Measurements from ENCODE around the gene NR1H3. TPM values are rescaled to one million over a fixed set of nuclear protein-coding genes. Genes with fewer than 3 reads are reported as not detected.

Gene NR1H3
- total RNA-seq, 1 experiment from 2014 or later, result 11.1 TPM

DNA sequence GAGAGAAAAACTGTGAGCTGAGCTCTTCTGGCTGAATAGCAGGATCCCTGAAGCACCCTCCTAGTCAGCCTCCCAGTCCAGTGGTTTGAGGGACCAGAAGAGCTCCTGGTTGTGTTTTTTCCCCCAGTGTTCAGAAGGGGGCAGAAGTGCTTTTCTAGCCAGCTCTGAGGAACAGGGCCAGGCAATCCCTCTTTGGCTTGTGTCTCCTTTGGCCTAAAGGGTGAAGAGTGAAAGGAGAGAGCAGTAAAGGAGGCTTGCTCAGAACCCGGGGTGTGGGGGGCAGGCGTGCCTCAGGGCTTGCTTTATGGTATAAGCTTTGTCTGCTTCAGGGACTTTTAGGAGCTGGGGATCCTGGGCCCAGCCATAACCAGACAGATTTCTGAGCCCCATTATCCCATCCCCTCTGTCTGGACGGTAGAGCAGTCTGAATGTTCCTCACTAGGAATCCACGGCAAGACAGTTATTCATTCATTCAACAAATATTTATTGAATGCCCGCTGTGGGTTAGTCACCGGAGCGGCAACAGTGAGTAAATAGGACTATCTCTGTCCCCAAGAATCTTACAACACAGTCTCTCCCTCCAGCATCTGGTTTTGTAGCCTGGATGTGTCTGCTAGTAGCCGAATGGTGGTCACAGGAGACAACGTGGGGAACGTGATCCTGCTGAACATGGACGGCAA lies 23.7 kb upstream of the NR1H3 start:
- Histone ChIP-seq H3K9me3 (replicated peaks) (no peaks in the 10 kb centered on the region), H3K36me3 (peaks cover 59% of the 10 kb centered on the region), H3K27me3 (replicated peaks) (no peaks in the 10 kb centered on the region), H3K4me3 (0 out of 2 replicates have a peak overlapping the region, but pooled peaks have one; percentile 14), H3K27ac (peak overlapping the region; percentile 67), H3K4me1 (replicated peaks) (peaks cover 28% of the 10 kb centered on the region)
- peak; percentile 68 to 78 for DNase-seq (ENCODE audit: low read depth in 1 of 2, low spot score in 2 of 2)

DNA sequence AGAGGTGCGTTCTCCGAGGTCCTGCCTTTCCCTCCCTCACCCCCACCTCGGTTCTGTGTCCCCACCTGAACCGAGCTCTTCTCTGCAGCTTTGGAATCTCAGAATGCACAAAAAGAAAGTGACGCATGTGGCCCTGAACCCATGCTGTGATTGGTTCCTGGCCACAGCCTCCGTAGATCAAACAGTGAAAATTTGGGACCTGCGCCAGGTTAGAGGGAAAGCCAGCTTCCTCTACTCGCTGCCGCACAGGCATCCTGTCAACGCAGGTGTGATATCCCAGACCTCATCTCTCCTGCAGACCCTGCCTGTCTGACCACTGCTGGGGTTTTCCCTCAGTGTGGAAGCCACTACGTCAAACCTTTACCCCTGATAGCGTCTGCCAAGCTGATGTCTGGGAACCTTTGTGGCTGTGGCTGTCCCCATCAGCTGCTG lies 23.1 kb upstream of the NR1H3 start:
- Histone ChIP-seq H3K27me3 (replicated peaks) (no peaks in the 10 kb centered on the region), H3K27ac (peak overlapping the region; percentile 67), H3K4me3 (0 out of 2 replicates have a peak overlapping the region, but pooled peaks have one; percentile 14), H3K4me1 (replicated peaks) (peaks cover 28% of the 10 kb centered on the region), H3K36me3 (peaks cover 61% of the 10 kb centered on the region), H3K9me3 (replicated peaks) (no peaks in the 10 kb centered on the region)
- peak in 1 of 2 experiments; percentile 60 for DNase-seq (ENCODE audit: low read depth in 1 of 2, low spot score in 2 of 2)

GRCh38 chr11:47235163-47235562 lies 22.6 kb upstream of the NR1H3 start:
- peaks cover 28% of the 10 kb centered on the region for H3K4me1 ChIP-seq (replicated peaks)
- no peak overlapping the region for H3K4me3 ChIP-seq
- peaks cover 65% of the 10 kb centered on the region for H3K36me3 ChIP-seq
- H3K27me3 ChIP-seq (replicated peaks), result no peaks in the 10 kb centered on the region
- DNase-seq (ENCODE audit: low read depth in 1 of 2, low spot score in 2 of 2), result no peak
- peak overlapping the region; percentile 67 for H3K27ac ChIP-seq
- no peaks in the 10 kb centered on the region for H3K9me3 ChIP-seq (replicated peaks)

- Histone ChIP-seq H3K4me3 (no peak overlapping the region), H3K9me3 (replicated peaks) (no peaks in the 10 kb centered on the region), H3K27me3 (replicated peaks) (no peaks in the 10 kb centered on the region), H3K36me3 (peaks cover 72% of the 10 kb centered on the region), H3K4me1 (replicated peaks) (peaks cover 28% of the 10 kb centered on the region), H3K27ac (no peak overlapping the region)
- no peak for DNase-seq (ENCODE audit: low read depth in 1 of 2, low spot score in 2 of 2)
These were observed 21.3 kb upstream of the NR1H3 start for GRCh38 chr11:47236482-47236881.

DNA sequence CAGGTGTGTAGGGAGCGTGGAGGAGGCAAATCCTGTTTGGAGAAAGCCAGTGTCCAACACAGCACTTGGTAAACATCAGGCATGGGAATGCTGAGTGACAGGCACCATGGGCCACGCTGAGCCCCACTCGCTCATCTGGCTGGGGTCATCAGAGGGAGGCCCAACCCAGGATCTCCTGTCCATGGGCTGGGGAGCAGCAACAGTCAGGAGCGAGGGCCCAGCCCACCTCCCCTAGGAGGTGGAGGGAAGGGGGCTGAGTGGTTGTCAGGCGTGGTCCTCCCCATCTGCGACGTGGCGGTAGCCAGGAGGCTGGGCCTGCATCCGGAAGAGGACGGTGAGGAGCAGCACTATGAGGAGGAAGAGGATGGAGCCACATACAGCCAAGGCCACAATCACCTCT lies 17.9 kb upstream of the NR1H3 start:
- Histone ChIP-seq H3K9me3 (replicated peaks) (no peaks in the 10 kb centered on the region), H3K27ac (no peak overlapping the region), H3K36me3 (peaks cover 91% of the 10 kb centered on the region), H3K4me3 (no peak overlapping the region), H3K4me1 (replicated peaks) (peaks cover 6% of the 10 kb centered on the region), H3K27me3 (replicated peaks) (no peaks in the 10 kb centered on the region)
- DNase-seq (ENCODE audit: low read depth in 1 of 2, low spot score in 2 of 2), result no peak

DNA sequence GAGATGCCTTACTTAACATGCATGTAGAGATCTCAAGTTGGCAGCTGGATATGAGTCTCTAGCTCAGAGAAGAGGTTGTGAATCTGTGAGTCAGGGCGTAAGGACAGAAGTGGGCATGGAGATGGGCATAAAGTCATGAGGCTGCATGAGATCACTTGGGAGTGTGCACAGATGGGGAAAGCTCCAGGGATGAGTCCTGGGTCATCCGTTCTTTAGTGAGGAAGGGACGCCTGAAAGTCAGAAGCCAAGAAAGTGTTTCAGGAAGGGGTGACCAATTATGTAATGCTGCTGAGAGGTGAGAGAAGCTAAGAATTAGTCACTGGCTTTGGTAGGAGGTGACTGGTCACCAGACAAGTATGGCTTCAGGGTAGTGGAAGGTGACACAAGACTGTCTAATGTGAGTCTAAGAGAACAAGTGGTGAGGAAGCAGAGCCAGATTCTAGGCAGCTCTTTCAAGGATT lies 15.9 kb upstream of the NR1H3 start:
- no peak for DNase-seq (ENCODE audit: low read depth in 1 of 2, low spot score in 2 of 2)
- Histone ChIP-seq H3K27ac (no peak overlapping the region), H3K4me3 (no peak overlapping the region), H3K9me3 (replicated peaks) (no peaks in the 10 kb centered on the region), H3K27me3 (replicated peaks) (no peaks in the 10 kb centered on the region), H3K4me1 (replicated peaks) (no peaks in the 10 kb centered on the region), H3K36me3 (peaks cover 95% of the 10 kb centered on the region)

- Histone ChIP-seq H3K9me3 (replicated peaks) (no peaks in the 10 kb centered on the region), H3K27ac (no peak overlapping the region), H3K36me3 (peaks cover 97% of the 10 kb centered on the region), H3K4me1 (replicated peaks) (peaks cover 3% of the 10 kb centered on the region), H3K4me3 (no peak overlapping the region), H3K27me3 (replicated peaks) (no peaks in the 10 kb centered on the region)
- no peak for DNase-seq (ENCODE audit: low read depth in 1 of 2, low spot score in 2 of 2)
These were observed 15.1 kb upstream of the NR1H3 start for GRCh38 chr11:47242596-47243192.

DNA sequence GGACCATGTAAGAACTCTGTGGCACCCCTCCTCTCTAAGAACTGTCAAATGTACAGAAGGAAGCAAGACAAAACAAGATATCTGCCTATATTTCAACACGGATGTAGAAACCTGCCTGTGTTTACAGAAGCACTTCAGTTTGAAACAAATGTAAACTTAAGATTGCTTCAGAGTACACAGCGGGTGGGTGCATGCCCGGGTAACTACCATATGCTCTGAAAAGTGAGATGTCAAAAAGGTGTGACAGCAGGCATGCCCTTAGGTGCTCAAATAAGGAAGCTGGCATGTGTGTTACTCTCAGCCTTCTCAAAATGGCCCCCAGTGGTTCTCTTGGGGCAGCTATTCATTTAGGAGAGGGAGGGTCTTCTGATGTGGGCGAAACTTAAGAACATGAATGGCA lies 14.3 kb upstream of the NR1H3 start:
- Histone ChIP-seq H3K27ac (no peak overlapping the region), H3K4me3 (no peak overlapping the region), H3K9me3 (replicated peaks) (no peaks in the 10 kb centered on the region), H3K27me3 (replicated peaks) (no peaks in the 10 kb centered on the region), H3K4me1 (replicated peaks) (peaks cover 9% of the 10 kb centered on the region), H3K36me3 (peaks cover 91% of the 10 kb centered on the region)
- DNase-seq (ENCODE audit: low read depth in 1 of 2, low spot score in 2 of 2), result no peak

- Histone ChIP-seq H3K4me1 (replicated peaks) (peaks cover 14% of the 10 kb centered on the region), H3K4me3 (no peak overlapping the region), H3K36me3 (peaks cover 84% of the 10 kb centered on the region), H3K27ac (no peak overlapping the region), H3K27me3 (replicated peaks) (no peaks in the 10 kb centered on the region), H3K9me3 (replicated peaks) (no peaks in the 10 kb centered on the region)
- no peak for DNase-seq (ENCODE audit: low read depth in 1 of 2, low spot score in 2 of 2)
These were observed 13.1 kb upstream of the NR1H3 start for GRCh38 chr11:47244448-47245350.

DNA sequence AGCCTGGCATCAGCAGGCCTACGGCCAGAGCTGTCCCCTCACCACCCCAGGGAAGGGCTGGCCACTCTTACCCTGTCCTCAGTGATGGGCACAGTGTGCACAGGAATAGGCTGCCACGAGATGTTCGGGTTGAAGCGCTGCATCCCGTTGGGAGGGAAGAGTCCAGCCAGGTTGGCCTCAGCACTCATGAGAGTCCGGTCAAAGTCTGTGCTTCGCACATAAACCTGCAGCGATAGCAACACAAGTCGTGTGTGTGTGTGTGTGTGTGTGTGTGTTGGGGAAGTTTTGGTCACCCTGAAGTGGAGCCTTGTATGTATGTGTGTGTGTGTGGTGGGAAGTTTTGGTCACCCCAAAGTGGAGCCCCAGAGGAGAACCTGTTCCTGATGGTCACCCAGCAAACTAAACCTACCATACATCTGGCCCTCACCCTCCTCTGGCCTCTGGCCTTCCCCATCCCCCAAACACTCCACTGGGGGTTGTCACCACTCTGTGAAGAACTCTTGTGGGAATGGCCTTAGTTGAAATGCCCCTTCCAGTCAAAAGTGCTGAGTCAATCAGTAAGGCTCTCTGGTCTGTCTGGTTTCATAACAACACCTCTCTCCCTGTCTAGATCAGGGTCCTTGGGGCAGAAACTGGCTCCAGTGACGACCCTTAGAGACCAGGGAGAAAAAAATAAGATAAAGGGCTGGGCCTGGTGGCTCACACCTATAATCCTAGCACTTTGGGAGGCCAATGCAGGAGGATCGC lies 12.0 kb upstream of the NR1H3 start:
- Histone ChIP-seq H3K36me3 (peaks cover 74% of the 10 kb centered on the region), H3K27ac (no peak overlapping the region), H3K4me1 (replicated peaks) (peaks cover 14% of the 10 kb centered on the region), H3K4me3 (no peak overlapping the region), H3K9me3 (replicated peaks) (no peaks in the 10 kb centered on the region), H3K27me3 (replicated peaks) (no peaks in the 10 kb centered on the region)
- no peak for DNase-seq (ENCODE audit: low read depth in 1 of 2, low spot score in 2 of 2)

GRCh38 chr11:47247502-47247901 lies 10.3 kb upstream of the NR1H3 start:
- Histone ChIP-seq H3K4me3 (no peak overlapping the region; the same call in 1 of the 2 replicates), H3K27ac (no peak overlapping the region), H3K9me3 (replicated peaks) (no peaks in the 10 kb centered on the region), H3K4me1 (replicated peaks) (peaks cover 14% of the 10 kb centered on the region), H3K27me3 (replicated peaks) (no peaks in the 10 kb centered on the region), H3K36me3 (peaks cover 56% of the 10 kb centered on the region)
- no peak for DNase-seq (ENCODE audit: low read depth in 1 of 2, low spot score in 2 of 2)

DNA sequence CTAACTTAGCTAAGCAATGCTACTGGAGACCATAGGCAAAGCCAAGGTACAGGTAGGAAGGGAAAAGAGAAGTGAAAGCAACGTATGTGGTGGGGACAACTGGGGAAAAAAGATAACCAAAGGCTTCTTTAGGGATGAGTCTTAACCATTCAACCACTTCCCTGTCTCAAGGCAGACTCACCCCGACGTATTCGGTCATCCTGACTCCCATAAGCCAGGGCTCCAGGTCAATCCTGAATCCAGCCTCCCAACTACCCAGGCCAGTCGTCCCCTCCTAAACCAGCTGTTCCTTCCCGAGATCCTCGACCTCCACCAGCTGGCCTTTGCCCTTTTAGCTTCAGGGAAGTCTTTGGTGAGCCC lies 9.5 kb upstream of the NR1H3 start:
- Histone ChIP-seq H3K4me1 (replicated peaks) (peaks cover 14% of the 10 kb centered on the region), H3K36me3 (peaks cover 49% of the 10 kb centered on the region), H3K27ac (peak overlapping the region; percentile 74), H3K27me3 (replicated peaks) (no peaks in the 10 kb centered on the region), H3K4me3 (peak overlapping the region; percentile 83), H3K9me3 (replicated peaks) (no peaks in the 10 kb centered on the region)
- DNase-seq (ENCODE audit: low read depth in 1 of 2, low spot score in 2 of 2), result no peak

DNA sequence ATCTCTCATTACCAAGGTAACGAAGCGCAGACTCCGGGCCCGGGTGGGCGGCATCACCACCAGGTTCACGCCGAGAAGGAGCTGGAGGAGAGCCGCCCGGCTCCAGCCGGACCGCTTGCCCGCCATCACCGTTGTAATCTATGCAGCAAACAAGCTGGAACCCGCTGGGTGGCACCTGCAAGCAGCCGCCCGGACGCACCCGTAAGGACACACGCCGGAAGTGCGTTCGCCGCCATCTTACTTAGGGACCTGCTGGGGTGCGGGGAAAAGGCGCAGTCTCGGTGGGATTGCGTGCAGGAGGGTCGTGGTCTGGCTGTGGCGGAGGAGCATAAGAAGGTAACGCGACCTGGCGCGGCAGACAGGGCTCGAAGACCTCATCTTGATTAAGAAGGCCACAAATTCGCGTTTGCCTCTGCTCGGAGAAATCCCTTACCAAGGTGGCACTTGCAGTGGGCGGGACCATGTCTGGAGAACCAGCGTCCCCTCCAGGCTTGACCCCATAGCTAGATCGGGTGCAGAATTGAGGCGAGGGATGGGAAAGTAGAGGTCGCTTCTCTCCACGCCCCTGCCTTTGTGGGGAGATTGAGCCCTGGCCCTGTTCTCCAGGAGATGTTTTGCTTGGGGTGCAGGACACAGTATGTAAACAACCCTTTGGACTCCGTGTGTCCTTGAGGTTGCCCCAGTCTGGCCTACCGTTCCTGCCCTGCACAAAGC lies 9.0 kb upstream of the NR1H3 start, which contains the start of gene ACP2:
ACP2 (minus strand) TSS at position 151 of the 714 bp plus-strand sequence; CDS start at position 126, 25 bp downstream.
- Histone ChIP-seq H3K4me3 (peak within 1 kb of the TSS; percentile 83), H3K4me1 (replicated peaks) (peaks cover 14% of the 10 kb centered on the region), H3K27ac (peak within 1 kb of the TSS; percentile 74), H3K9me3 (replicated peaks) (no peaks in the 10 kb centered on the region), H3K27me3 (replicated peaks) (no peaks in the 10 kb centered on the region), H3K36me3 (peaks cover 49% of the 10 kb centered on the region)
- DNase-seq (ENCODE audit: low read depth in 1 of 2, low spot score in 2 of 2), result peak; percentile 88 to 92
